GM12891 (cell line): Measurements from ENCODE around the gene ZSCAN25.

ENCODE experiments used
- PAX5 ChIP-seq: IDR thresholded peaks from 2 replicates; pipeline ENCODE4 v1.6.1; 2011; ENCODE audit warnings: low read length, moderate library complexity, mild to moderate bottlenecking; ENCODE audit not compliant: insufficient read depth, severe bottlenecking
- POLR2A ChIP-seq: IDR thresholded peaks from 2 replicates; pipeline ENCODE4 v1.6.1; 2011; ENCODE audit warnings: low read depth, low read length, control low read depth
- POLR2AphosphoS5 ChIP-seq: IDR thresholded peaks from 2 replicates; pipeline ENCODE4 v1.6.1; 2011; ENCODE audit warnings: low read depth, low read length, control low read depth
- POU2F2 ChIP-seq: IDR thresholded peaks from 2 replicates; pipeline ENCODE4 v1.6.1; 2011; ENCODE audit warnings: low read depth, mild to moderate bottlenecking, control low read depth, low read length, moderate library complexity
- SPI1 ChIP-seq: IDR thresholded peaks from 2 replicates; pipeline ENCODE4 v1.6.1; 2011; ENCODE audit warnings: low read depth, low read length, control low read depth
- TAF1 ChIP-seq: IDR thresholded peaks from 2 replicates; pipeline ENCODE4 v1.6.1; 2011; ENCODE audit warnings: low read depth, low read length, control low read depth

GRCh38 chr7:99631295-99632109 is 14.8 kb downstream of the ZSCAN25 start:
- no peak for TF ChIP-seq POLR2AphosphoS5
- TF ChIP-seq TAF1, result no peak
- no peak for TF ChIP-seq POLR2A
- TF ChIP-seq POU2F2, result no peak
- TF ChIP-seq SPI1, result no peak
- TF ChIP-seq PAX5, result no peak
